Liver (tissue), 3 donors: ENCODE data around the gene PPIP5K1.

Source experiments
- GABPA ChIP-seq, 2 donors: IDR thresholded peaks in 1 of 2; conservative IDR thresholded peaks in 1 of 2; 2 replicates each; pipeline ENCODE4 v1.6.1; 2016; ENCODE audit warnings: antibody characterized with exemption in 2 of 2, mild to moderate bottlenecking in 1 of 2, moderate library complexity in 1 of 2
- JUND ChIP-seq, 2 donors: IDR thresholded peaks; 2 replicates each; pipeline ENCODE4 v1.6.1; 2016; ENCODE audit warnings: antibody characterized with exemption in 2 of 2
- REST ChIP-seq: IDR thresholded peaks from 2 replicates; pipeline ENCODE4 v1.6.1; 2016; ENCODE audit warnings: antibody characterized with exemption, mild to moderate bottlenecking
- SP1 ChIP-seq: IDR thresholded peaks from 2 replicates; pipeline ENCODE4 v1.6.1; 2018; ENCODE audit warnings: antibody characterized with exemption, mild to moderate bottlenecking
- TF ChIP-seq, protein P1 (sequence below): fragments of 150-350 bp; IDR thresholded peaks from 2 replicates; pipeline ENCODE4 v1.5.1; 2017; ENCODE audit warnings: improper control_type of control experiment, low read depth, low read length; ENCODE audit not compliant: missing input control
- TF ChIP-seq, protein P2 (sequence below): IDR thresholded peaks from 2 replicates; pipeline ENCODE4 v1.6.1; 2016; ENCODE audit warnings: antibody characterized with exemption
- donor health status: healthy.
- donor health status: healthy.

- TF ChIP-seq SP1 (no peak), JUND (IDR thresholded peaks at IDR 0.05) (no peak), GABPA (IDR thresholded peaks at IDR 0.05 in 1 of 2, conservative IDR thresholded peaks at IDR 0.05 in 1 of 2) (no peak), REST (no peak)
- TF ChIP-seq, protein P1, sequence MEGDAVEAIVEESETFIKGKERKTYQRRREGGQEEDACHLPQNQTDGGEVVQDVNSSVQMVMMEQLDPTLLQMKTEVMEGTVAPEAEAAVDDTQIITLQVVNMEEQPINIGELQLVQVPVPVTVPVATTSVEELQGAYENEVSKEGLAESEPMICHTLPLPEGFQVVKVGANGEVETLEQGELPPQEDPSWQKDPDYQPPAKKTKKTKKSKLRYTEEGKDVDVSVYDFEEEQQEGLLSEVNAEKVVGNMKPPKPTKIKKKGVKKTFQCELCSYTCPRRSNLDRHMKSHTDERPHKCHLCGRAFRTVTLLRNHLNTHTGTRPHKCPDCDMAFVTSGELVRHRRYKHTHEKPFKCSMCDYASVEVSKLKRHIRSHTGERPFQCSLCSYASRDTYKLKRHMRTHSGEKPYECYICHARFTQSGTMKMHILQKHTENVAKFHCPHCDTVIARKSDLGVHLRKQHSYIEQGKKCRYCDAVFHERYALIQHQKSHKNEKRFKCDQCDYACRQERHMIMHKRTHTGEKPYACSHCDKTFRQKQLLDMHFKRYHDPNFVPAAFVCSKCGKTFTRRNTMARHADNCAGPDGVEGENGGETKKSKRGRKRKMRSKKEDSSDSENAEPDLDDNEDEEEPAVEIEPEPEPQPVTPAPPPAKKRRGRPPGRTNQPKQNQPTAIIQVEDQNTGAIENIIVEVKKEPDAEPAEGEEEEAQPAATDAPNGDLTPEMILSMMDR, result no peak
- TF ChIP-seq, protein P2, sequence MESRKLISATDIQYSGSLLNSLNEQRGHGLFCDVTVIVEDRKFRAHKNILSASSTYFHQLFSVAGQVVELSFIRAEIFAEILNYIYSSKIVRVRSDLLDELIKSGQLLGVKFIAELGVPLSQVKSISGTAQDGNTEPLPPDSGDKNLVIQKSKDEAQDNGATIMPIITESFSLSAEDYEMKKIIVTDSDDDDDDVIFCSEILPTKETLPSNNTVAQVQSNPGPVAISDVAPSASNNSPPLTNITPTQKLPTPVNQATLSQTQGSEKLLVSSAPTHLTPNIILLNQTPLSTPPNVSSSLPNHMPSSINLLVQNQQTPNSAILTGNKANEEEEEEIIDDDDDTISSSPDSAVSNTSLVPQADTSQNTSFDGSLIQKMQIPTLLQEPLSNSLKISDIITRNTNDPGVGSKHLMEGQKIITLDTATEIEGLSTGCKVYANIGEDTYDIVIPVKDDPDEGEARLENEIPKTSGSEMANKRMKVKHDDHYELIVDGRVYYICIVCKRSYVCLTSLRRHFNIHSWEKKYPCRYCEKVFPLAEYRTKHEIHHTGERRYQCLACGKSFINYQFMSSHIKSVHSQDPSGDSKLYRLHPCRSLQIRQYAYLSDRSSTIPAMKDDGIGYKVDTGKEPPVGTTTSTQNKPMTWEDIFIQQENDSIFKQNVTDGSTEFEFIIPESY, result no peak
Measured at GRCh38 chr15:43525131-43525530, 64.9 kb downstream of the PPIP5K1 start.
